NCI-H128 (cell line): ENCODE data around the gene ADIPOQ.
"Not testable (repeated sequence)": the region's sequence is repeated elsewhere in the genome, so short reads cannot be mapped to it uniquely, and the experiment has no call there.

Experiments used
- DNase-seq: peaks from one replicate; lab custom pipeline; 2025; ENCODE audit not compliant: unreplicated experiment; lab: John Stamatoyannopoulos, UW

ADIPOQ gene

DNA sequence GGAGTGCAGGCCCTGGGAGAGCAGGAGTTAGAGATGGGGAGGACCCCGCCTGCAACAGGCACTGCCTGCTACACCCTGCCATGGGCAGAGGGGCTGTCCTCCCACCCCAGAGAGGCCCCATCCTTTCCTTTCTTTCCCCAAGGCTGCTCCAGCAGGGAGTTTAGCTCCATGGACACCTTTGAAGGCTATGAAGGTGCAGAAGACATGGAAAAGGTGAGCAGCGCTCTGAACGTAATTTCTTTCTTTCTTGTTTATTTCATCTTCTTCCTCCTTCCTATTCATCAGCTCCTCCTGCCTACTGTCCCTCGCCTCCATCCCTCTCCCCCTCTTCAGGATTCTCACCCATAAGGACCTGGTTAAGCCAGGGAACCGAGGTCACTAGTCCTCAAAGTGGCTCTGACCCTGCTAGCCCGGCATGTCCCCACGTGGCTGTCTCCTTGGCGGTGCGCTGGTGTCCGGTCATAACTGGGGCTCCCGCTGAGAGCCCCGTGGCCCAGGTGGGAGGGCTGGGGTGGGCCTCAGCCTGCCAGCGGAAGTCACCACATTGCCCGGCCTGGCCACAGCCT is 16.0 kb upstream of the ADIPOQ start:
- no peak for DNase-seq

GRCh38 chr3:186826976-186827857 is 15.3 kb upstream of the ADIPOQ start:
- peak; percentile 89 for DNase-seq

DNA sequence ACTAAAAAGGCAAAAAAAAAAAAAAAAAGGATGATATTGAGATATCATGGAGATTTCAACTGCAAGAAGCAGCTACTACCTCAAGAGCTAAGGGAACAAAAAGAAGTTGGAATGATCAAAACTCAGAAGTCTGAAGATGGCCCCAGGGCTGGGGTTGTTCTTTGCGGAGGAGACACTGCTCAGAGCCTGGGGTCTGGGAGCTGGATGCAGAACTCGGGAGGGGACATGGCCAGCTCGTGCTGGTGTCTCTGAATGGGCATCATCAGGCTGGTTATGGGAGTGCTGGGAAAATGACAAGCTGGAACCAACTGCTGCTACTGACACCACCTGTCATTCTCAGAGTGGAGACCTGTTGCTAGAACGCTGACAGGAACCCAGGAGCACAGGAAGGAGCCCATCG is 14.2 kb upstream of the ADIPOQ start:
- no peak for DNase-seq

DNA sequence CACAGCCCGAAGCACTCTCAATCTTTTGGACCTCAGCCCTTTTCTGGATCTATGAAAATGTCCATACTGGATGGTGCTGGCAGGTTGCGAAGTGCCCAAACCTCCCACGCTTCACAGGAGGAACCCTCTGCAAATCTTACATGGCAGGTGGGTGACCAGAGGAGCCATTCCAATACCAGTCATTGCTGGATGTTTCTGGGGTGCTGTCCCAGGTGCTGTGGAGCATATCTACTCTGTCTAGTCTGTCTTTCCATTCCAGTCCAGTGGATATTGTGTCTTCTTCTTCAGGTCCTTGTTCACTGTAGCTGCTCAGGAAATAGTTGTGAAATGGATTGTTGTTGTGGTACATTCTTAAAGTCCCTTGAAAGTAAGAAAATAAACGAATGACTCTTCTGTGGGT is 10.7 kb upstream of the ADIPOQ start:
- DNase-seq = no peak

- no peak for DNase-seq
Measured at GRCh38 chr3:186832276-186832675, 10.2 kb upstream of the ADIPOQ start.

- no peak for DNase-seq
Measured at GRCh38 chr3:186839874-186840641, 2.5 kb upstream of the ADIPOQ start.

- no peak for DNase-seq
Measured at GRCh38 chr3:186841620-186842019, 890 bp upstream of the ADIPOQ start.

DNA sequence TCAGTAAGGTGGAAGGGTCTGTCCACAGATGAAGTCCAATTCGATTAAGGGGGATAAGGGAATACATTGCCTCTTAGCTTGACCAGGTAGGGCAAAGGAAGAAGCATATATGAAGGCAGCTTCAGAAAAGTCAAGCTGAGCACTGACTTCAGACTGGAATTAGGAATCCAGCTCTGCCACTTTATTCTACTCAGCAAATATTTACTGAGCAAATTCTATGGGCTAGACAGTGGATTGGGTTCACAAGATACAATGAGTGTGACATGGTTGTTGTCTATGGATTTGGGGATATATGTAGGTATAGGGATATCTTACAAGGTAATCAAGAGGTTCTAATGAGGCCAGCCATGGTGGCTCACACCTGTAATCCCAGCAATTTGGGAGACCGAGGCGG is 526 bp downstream of the ADIPOQ start:
- no peak for DNase-seq

- DNase-seq = no peak
Measured at GRCh38 chr3:186844908-186845307, 2.4 kb downstream of the ADIPOQ start.

- DNase-seq = no peak
Measured at GRCh38 chr3:186845756-186846155, 3.2 kb downstream of the ADIPOQ start.

DNA sequence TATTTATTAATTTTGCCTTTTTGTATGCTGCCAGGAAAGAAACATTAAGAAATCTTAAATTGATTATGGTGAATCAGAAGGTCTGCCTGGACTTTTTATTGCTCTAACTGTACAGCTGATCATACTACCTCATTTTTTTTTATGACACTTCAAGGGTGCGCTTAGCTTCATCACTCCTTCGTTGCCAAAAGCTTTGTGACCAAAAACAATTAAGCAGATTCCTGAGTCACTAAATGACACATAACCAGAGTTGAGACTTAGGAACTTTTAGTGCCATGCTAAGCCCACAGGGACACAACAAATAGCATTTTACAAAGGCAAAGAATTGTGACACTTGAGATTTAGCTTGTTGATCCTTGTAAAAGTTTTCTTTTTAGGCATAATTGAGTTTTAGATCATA is 4.9 kb downstream of the ADIPOQ start:
- no peak for DNase-seq

DNA sequence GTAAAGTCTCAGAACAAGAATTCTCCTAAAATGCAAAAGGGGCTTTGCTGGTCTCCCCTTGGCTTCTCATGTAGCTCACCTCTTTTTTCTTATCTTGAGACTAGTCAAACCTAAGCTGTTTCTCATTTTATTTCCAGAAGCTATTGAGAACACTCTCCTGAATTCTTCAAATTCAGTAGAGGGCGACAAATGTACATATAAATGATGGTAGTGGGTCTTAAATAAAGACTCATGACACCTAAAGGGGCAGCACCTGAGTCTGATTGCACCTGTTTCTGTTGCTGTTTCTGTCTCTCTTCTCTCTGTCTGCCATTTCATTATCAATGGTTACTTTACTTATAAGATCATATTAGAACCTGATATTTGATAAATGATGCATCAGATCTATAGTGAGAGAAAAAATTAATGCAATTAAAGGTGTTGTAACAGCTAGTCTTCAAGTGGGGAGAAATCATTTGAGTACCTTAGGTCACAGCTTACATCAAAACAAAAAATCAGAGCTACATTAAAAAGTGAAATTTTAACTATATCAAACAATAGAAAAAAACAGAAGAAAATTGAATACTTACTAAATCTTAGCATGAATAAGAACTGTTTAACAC is 7.0 kb downstream of the ADIPOQ start:
- DNase-seq = no peak

GRCh38 chr3:186851835-186852234 is 9.3 kb downstream of the ADIPOQ start:
- DNase-seq = not testable (repeated sequence)

DNA sequence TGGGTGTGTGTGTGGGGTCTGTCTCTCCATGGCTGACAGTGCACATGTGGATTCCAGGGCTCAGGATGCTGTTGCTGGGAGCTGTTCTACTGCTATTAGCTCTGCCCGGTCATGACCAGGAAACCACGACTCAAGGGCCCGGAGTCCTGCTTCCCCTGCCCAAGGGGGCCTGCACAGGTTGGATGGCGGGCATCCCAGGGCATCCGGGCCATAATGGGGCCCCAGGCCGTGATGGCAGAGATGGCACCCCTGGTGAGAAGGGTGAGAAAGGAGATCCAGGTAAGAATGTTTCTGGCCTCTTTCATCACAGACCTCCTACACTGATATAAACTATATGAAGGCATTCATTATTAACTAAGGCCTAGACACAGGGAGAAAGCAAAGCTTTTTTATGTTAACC is 10.5 kb downstream of the ADIPOQ start:
- no peak for DNase-seq

- no peak for DNase-seq
Measured at GRCh38 chr3:186854146-186854545, 11.6 kb downstream of the ADIPOQ start.

DNA sequence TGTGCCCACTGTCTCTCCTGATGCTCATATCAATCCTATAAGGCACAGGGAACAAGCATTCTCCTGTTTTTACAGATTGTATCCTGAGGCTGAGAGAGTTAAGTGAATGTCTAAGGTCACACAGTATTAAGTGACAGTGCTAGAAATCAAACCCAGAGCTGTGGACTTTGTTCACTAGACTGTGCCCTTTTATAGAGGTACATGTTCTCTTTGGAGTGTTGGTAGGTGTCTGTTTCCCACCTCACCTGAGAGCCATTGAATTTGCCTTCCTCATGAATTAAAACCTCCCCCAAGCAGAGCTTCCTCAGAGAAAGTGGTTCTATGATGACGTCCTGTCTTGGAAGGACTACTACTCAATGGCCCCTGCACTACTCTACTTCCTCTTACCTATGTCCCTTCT is 12.4 kb downstream of the ADIPOQ start:
- no peak for DNase-seq

DNA sequence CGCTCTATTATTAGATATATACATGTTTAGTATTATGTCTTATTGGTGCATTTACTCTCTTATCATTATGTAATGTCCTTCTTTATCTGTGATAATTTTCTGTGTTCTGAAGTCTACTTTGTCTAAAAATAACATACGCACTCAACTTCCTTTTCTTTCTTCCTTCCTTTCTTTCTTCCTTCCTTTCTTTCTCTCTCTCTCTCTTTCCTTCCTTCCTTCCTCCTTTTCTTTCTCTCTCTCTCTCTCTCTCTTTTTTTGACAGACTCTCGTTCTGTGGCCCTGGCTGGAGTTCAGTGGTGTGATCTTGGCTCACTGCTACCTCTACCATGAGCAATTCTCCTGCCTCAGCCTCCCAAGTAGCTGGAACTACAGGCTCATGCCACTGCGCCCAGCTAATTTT is 15.2 kb downstream of the ADIPOQ start:
- DNase-seq = no peak

GRCh38 chr3:186865215-186865853 is 22.8 kb downstream of the ADIPOQ start:
- DNase-seq = not testable (repeated sequence)

DNA sequence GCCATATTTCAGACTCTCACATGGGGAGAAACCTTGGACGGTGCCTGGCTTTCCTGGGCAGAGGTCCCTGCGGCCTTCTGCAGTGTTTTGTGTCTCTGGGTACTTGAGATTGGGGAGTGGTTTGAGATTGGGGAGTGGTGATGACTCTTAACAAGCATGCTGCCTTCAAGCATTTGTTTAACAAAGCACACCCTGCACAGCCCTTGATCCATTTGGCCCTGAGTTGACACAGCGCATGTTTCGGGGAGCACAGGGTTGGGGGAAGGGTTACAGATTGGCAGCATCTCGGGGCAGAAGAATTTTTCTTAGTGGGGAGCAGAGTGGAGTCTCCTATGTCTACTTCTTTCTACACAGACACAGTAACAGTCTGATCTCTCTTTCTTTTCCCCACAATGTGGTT is 23.6 kb downstream of the ADIPOQ start:
- not testable (repeated sequence) for DNase-seq

DNA sequence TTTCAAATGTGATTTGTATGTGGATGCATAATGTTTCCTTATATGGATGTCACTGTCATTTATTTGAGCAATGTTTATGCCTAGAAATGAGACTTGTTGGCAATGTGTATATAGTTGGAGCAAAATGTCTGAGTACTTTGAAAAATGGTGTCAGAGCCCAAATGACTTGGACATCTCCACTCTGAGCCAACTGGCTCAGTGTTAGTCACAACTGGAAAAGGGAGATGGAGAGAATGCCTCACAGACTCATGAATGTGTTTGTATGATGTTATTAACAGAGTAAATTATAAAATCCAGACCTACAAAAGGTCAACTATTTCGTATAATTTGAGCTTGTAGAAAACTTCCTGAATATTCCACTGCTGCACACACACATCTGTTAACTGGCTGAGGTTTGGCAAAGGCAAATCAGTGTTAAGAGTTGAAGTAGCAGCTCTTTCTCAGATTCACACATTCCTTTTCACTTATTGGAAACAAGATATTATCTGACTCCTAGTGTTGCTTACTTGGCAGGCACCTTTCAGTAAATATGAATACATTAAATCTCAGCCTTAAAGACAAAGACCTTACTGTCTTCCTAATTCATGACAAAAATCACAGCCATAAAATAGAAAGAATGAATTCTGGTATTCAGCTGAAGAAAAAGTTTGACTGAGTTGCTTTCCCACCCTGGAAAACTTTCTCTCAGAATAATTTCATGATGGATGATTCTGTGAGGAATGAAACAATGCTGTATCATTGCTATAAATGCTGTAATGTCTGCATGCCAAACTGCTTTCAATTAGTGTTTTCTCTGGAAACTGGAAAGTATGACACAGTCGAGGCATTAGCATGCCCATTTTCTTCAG is 27.0 kb downstream of the ADIPOQ start:
- no peak for DNase-seq
